ENCODE measurements around the gene TVP23B.

The TVP23B gene

GRCh38 chr17:18855831-18856569 lies 75.0 kb downstream of the TVP23B start:
- Histone ChIP-seq H3K4me1 (ENCODE audit: insufficient read depth, low read length) (peaks cover 44% of the 10 kb centered on the region), H3K27ac (ENCODE audit: low read length) (peak overlapping the region; percentile 67), H3K4me3 (ENCODE audit: low read depth in 1 of 2, low read length in 2 of 2) (peak overlapping the region; percentile 36 to 67; a peak in 3 of 4 replicates), H3K79me2 (ENCODE audit: insufficient read depth, low read length) (peaks cover 25% of the 10 kb centered on the region), H3K36me3 (ENCODE audit: insufficient read depth, low read length) (no peaks in the 10 kb centered on the region), H3K27me3 (ENCODE audit: insufficient read depth, low read length, poor library complexity) (no peaks in the 10 kb centered on the region), H3K9me3 (ENCODE audit: insufficient read depth, low read length, severe bottlenecking) (no peaks in the 10 kb centered on the region), H3K4me2 (ENCODE audit: insufficient read depth, low read length) (peak overlapping the region; percentile 92), H2AFZ (ENCODE audit: low read depth, low read length) (peak overlapping the region; percentile 84), H3K9ac (ENCODE audit: low read depth, low read length) (peak overlapping the region; percentile 59), H4K20me1 (ENCODE audit: insufficient read depth, low read length) (no peaks in the 10 kb centered on the region)
- DNase-seq (peak; percentile 92), ATAC-seq (ENCODE audit: insufficient read depth, low read depth) (peak; percentile 91)
- TF ChIP-seq EZH2 (IDR thresholded peaks at IDR 0.05; ENCODE audit: borderline replicate concordance, low read depth, low read length, severe bottlenecking) (no peak), CTCF (IDR thresholded peaks at IDR 0.05; ENCODE audit: borderline replicate concordance, extremely low read depth, low read length, poor library complexity, severe bottlenecking) (no peak)
